BLaER1 (cell line): ENCODE results near the gene PPFIA1.
"Not testable (repeated sequence)": the region's sequence is repeated elsewhere in the genome, so short reads cannot be mapped to it uniquely, and the experiment has no call there.

Experiments used
- H3K27ac ChIP-seq: shearing (Covaris generic); formaldehyde crosslinking; 2 replicates; pipeline ENCODE4 v1.8.1; 2022
- H3K27me3 ChIP-seq: shearing (Covaris generic); formaldehyde crosslinking; 2 replicates; pipeline ENCODE4 v1.8.1; 2022
- H3K36me3 ChIP-seq: shearing (Covaris generic); formaldehyde crosslinking; 2 replicates; pipeline ENCODE4 v1.8.1; 2022
- H3K4me1 ChIP-seq: shearing (Covaris generic); formaldehyde crosslinking; 2 replicates; pipeline ENCODE4 v1.8.1; 2022
- H3K4me2 ChIP-seq: shearing (Covaris generic); formaldehyde crosslinking; 2 replicates; pipeline ENCODE4 v1.8.1; 2022
- H3K4me3 ChIP-seq: shearing (Covaris generic); formaldehyde crosslinking; 2 replicates; pipeline ENCODE4 v1.8.1; 2022
- H3K9ac ChIP-seq: shearing (Covaris generic); formaldehyde crosslinking; 2 replicates; pipeline ENCODE4 v1.8.1; 2022
- H3K9me3 ChIP-seq: shearing (Covaris generic); formaldehyde crosslinking; 2 replicates; pipeline ENCODE4 v1.8.1; 2022
- H4K20me1 ChIP-seq: shearing (Covaris generic); formaldehyde crosslinking; 2 replicates; pipeline ENCODE4 v1.8.1; 2022
- Cebpa-rat ChIP-seq: shearing (Covaris generic); IDR thresholded peaks from 2 replicates; pipeline ENCODE4 v1.8.1; 2022

PPFIA1 gene

DNA sequence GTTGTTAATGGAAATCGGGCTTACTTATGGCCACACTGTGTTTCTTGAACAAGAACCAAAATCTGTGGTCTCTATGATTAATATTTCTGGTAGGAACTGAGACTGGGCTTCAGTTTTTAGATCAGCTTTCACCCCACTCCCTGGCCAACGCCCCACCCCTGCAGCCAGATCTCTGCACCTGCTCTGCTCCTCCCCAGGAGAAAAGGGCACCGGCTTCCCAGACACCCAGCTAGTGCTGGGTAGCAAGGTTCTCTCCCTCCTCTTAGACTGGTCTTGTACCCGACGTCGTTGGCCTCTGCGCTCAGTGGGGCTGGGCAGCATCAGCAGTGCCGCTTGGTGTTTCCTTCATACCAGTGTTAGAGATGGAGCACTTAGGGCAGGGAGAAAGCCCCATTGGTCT lies 110.9 kb downstream of the PPFIA1 start:
- H4K20me1 ChIP-seq: peaks cover 21% of the 10 kb centered on the region
- no peak overlapping the region for H3K27ac ChIP-seq
- peaks cover 85% of the 10 kb centered on the region for H3K36me3 ChIP-seq
- H3K4me2 ChIP-seq: no peak overlapping the region
- H3K4me3 ChIP-seq: no peak overlapping the region
- no peaks in the 10 kb centered on the region for H3K27me3 ChIP-seq
- no peaks in the 10 kb centered on the region for H3K4me1 ChIP-seq
- H3K9me3 ChIP-seq: no peaks in the 10 kb centered on the region
- TF ChIP-seq Cebpa-rat: no peak
- no peak overlapping the region for H3K9ac ChIP-seq

GRCh38 chr11:70381872-70382861 lies 111.7 kb downstream of the PPFIA1 start:
- Histone ChIP-seq H4K20me1 (peaks cover 21% of the 10 kb centered on the region), H3K9me3 (no peaks in the 10 kb centered on the region), H3K9ac (no peak overlapping the region), H3K4me2 (no peak overlapping the region), H3K27me3 (no peaks in the 10 kb centered on the region), H3K4me3 (no peak overlapping the region), H3K36me3 (peaks cover 77% of the 10 kb centered on the region), H3K4me1 (no peaks in the 10 kb centered on the region), H3K27ac (no peak overlapping the region)
- no peak for TF ChIP-seq Cebpa-rat

DNA sequence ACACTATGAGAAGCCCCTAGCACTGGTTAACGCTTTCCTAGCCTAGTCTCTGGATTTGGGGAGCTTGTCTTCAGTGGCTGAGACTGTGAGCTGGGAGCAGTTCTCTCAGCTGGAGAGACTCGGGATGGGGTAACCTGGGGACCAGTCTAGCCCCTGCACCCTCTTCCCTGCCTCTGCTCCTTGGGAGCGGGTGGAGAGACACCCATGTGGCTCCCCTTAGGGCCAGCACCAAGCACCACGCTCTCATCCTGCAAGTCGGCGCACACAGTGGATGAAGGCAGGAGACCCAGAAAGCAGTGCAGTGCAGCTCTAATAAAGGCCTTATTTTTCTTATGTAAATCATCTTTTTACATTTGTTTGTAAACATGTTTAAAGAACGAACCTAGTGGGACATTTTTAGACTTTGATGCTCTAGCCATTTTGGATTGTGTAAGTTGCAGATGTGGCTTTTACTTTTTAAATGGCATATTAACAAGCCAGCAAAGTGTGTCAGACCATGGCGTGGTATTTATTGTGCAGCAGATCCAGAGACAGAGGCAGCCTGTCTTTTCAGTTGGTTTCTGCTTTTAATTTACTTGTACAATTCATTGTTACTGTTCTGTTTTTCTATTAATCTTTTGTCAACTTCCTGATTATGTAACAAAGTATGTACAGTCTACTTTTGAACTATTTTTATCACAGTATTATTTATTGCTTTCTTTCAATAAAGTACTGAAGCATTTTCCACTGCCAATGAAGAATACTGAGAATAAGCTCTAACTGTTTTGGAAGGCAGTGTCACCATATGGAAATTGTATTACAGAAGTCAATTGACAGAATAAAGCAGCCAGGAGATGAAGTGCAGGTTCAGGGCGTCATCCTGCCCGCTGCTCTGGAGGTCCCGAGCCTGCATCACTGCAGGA lies 113.4 kb downstream of the PPFIA1 start:
- peaks cover 21% of the 10 kb centered on the region for H4K20me1 ChIP-seq
- no peak overlapping the region for H3K4me3 ChIP-seq
- no peaks in the 10 kb centered on the region for H3K4me1 ChIP-seq
- H3K27me3 ChIP-seq: no peaks in the 10 kb centered on the region
- no peaks in the 10 kb centered on the region for H3K9me3 ChIP-seq
- H3K9ac ChIP-seq: no peak overlapping the region
- peaks cover 60% of the 10 kb centered on the region for H3K36me3 ChIP-seq
- TF ChIP-seq Cebpa-rat: no peak
- H3K4me2 ChIP-seq: no peak overlapping the region
- no peak overlapping the region for H3K27ac ChIP-seq

GRCh38 chr11:70384566-70385152 lies 114.2 kb downstream of the PPFIA1 start:
- no peak overlapping the region for H3K9ac ChIP-seq

GRCh38 chr11:70387564-70387963 lies 117.1 kb downstream of the PPFIA1 start:
- Histone ChIP-seq H3K9me3 (no peaks in the 10 kb centered on the region), H3K4me2 (no peak overlapping the region), H3K9ac (no peak overlapping the region), H3K27me3 (no peaks in the 10 kb centered on the region), H3K4me3 (no peak overlapping the region), H4K20me1 (peaks cover 2% of the 10 kb centered on the region; the same call in 1 of the 2 replicates), H3K4me1 (no peaks in the 10 kb centered on the region), H3K27ac (no peak overlapping the region), H3K36me3 (peaks cover 23% of the 10 kb centered on the region)
- no peak for TF ChIP-seq Cebpa-rat

More at GRCh38 chr11:70384566-70385152, 114.2 kb downstream of the PPFIA1 start:
- Histone ChIP-seq H3K4me3 (no peak overlapping the region), H3K27me3 (no peaks in the 10 kb centered on the region), H3K4me2 (no peak overlapping the region), H3K36me3 (peaks cover 52% of the 10 kb centered on the region), H3K9me3 (no peaks in the 10 kb centered on the region), H3K4me1 (no peaks in the 10 kb centered on the region), H3K27ac (no peak overlapping the region), H4K20me1 (peaks cover 21% of the 10 kb centered on the region)
- no peak for TF ChIP-seq Cebpa-rat

GRCh38 chr11:70389201-70389600 lies 118.7 kb downstream of the PPFIA1 start:
- Histone ChIP-seq H3K27ac (no peak overlapping the region), H3K4me1 (no peaks in the 10 kb centered on the region), H4K20me1 (no peaks in the 10 kb centered on the region), H3K9ac (no peak overlapping the region), H3K4me2 (no peak overlapping the region), H3K9me3 (no peaks in the 10 kb centered on the region), H3K36me3 (peaks cover 12% of the 10 kb centered on the region), H3K27me3 (no peaks in the 10 kb centered on the region; the same call in 1 of the 2 replicates), H3K4me3 (no peak overlapping the region)
- no peak for TF ChIP-seq Cebpa-rat

DNA sequence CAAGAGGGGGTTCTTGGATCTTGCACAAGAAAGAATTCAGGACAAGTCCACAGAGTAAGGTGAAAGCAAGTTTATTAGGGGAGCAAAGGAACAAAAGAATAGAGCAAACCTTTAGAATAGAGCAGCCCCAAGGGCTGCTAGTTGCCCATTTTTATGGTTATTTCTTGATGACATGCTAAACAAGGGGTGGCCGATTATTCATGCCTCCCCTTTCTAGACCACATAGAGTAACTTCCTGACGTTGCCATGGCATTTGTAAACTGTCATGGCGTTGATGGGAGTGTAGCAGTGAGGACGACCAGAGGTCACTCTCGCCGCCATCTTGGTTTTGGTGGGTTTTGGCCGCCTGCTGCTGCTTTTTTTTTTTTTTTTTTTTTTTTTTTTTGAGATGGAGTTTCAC lies 120.4 kb downstream of the PPFIA1 start:
- not testable (repeated sequence) for H3K4me3 ChIP-seq, H3K9ac ChIP-seq, H3K27me3 ChIP-seq, H3K4me2 ChIP-seq, H3K36me3 ChIP-seq, H3K9me3 ChIP-seq, H4K20me1 ChIP-seq, H3K27ac ChIP-seq, H3K4me1 ChIP-seq

GRCh38 chr11:70394211-70394950 lies 123.9 kb downstream of the PPFIA1 start:
- no peaks in the 10 kb centered on the region for H3K36me3 ChIP-seq

More at GRCh38 chr11:70394211-70394950, 123.9 kb downstream of the PPFIA1 start:
- Histone ChIP-seq H3K4me2 (no peak overlapping the region), H3K27ac (no peak overlapping the region), H3K27me3 (peaks cover 17% of the 10 kb centered on the region), H3K9me3 (no peaks in the 10 kb centered on the region), H3K9ac (no peak overlapping the region), H4K20me1 (peaks cover 27% of the 10 kb centered on the region), H3K4me3 (no peak overlapping the region), H3K4me1 (peaks cover 25% of the 10 kb centered on the region)
- no peak for TF ChIP-seq Cebpa-rat
